Measurements from ENCODE around the gene SOX5.
"Not testable (repeated sequence)": the region's sequence is repeated elsewhere in the genome, so short reads cannot be mapped to it uniquely, and the experiment has no call there.

Gene SOX5

DNA sequence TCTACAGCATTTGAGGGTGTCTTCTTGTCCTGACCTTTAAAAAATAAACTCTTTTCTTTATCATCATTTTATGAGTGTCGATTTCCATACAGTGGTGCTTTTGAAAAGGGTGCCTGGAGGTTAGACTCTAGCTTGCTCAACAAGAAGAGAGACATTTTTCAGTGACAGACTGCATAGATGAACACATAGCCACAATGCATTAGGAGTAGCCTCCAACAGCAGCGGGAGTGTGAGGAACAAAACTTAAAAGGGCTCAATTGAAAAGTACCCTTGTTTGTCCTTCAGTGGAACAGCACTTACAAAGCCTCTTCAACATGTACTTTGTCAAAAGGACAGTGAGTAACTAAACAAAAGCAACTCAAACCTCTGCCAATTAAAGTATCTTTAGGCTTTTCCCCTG, 119.3 kb downstream of the SOX5 start:
- DNase-seq: no peak

DNA sequence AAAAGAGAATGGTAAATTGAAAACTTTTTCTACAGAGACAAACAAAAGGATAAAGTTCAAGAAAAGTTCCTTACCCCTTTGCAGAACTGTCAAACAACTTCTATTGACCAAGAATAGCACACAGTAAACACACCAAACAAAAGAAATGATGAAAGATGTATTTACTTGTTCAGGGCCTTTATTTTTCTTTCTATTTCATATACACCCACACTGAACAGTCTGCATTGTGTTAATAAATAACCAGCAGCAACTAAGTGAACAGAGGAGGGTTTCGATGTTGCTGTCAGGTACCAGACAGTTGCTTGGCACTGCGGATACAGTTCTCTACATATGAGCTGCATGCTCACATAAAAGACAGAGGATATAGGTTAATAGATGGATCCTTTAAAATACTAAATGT, 122.1 kb downstream of the SOX5 start:
- no peak for DNase-seq

DNA sequence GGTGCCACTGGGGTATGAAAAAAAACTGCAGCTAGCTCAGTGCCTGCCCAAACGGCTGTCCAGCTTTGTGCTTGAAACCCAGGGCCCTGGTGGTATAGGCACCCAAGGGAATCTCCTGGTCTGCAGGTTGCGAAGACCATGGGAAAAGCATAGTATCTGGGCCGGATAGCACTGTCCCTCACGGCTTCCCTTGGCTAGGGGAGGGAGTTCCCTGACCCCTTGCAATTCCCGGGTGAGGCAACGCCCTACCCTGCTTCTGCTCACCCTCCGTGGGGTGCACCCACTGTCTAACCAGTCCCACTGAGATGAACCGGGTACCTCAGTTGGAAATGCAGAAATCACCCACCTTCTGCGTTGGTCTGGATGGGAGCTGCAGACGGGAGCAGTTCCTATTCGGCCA, 124.3 kb downstream of the SOX5 start:
- DNase-seq: not testable (repeated sequence)

DNA sequence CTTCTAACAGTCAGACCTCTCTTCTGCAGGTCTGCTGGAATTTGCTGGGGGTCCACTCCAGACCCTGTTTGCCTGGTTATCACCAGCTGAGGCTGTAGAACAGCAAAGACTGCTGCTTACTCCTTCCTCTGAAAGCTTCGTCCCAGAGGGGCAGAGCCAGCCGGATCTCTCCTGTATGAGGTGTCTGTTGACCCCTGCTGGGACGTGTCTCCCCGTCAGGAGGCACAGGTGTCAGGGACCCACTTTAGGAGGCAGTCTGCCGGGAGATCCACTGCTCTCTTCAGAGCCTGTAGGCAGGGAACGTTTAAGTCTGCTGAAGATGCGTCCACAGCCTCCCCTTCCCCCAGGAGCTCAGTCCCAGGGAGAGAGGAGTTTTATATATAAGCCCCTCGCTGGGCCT, 125.1 kb downstream of the SOX5 start:
- no peak for DNase-seq

DNA sequence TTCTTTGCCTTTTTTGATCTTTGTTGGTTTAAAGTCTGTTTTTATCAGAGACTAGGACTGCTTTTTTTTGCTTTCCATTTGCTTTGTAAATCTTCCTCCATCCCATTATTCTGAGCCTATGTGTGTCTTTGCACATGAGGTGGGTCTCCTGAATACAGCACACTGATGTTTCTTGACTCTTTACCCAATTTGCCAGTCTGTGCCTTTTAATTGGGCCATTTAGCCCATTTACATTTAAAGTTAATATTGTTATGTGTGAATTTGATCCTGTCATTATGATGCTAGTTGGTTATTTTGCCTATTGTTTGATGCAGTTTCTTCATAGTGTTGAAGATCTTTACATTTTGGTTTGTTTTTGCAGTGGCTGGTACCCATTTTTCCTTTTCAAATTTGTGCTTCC, 126.6 kb downstream of the SOX5 start:
- DNase-seq: not testable (repeated sequence)

DNA sequence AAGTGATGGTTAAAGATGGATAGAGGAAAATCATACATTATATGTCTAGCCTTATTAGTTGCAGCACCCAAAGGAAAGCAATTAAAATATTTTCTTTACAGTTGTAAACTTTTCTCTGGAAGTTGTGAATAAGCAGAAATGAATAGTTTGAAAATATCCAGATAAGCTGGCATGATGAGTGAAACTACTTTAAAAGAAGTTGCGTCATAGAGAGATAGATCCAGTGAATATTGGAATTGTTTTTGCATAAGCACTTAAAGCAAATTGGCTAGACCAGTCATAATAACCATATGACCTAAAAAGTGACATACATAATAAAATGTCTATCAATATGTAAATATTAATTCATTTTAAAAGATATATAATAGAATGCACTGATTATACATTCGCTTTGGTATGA, 132.1 kb downstream of the SOX5 start:
- DNase-seq: no peak

DNA sequence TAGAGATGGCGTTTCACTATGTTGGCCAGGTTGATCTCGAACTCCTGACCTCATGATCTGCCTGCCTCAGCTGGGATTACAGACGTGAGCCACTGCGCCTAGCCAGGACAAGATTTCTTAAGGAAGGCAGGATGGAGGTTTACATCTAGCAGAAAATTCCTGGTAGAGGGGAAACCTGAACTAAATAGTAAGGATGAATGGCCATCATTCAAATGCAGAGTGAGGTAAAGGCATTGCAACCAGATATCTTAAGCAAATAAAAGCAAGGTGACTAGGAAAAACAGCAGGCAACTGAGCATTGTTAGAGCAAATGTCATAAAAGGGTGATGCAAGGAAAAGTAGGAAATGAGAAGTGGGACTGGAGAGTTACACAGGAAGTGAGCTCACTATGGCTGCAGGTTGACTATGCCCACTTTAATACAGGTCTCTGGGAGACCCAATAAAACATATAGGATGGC, 133.0 kb downstream of the SOX5 start:
- DNase-seq: no peak

DNA sequence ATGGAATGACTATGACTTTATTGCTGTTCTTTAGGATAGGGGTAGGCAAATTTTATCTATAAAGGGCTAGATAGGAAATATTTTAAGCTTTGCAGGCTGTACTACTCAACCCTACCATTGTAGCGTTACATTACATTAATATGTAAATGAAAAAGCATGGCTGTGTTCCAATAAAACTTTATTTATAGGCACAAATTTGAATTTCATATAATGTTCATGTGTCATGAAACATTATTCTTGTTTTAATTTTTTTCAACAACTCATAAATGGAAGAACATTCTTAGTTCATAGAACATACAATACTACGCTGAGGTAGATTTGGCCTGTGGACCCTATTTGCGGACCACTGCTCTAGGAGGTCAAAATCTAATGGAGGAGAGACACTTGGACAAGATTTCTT, 133.7 kb downstream of the SOX5 start:
- no peak for DNase-seq

DNA sequence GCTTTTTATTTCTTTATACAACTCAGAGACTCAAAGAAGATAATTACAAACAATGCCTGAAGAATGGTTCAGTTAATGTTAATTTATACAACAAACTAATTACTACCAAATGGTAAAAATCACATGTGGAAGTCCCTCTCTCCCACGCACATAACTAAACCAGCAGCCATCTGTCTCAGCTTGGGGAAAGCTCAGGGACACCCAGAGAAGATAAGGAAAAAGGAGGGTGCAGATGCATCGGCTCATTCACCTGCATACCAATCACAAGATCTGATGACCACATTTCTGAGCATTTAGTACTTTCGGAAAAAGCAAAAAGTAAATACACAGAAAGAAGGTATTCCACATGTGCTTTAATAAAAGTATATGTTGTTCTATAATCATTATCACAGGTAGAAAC, 136.3 kb downstream of the SOX5 start:
- no peak for DNase-seq

DNA sequence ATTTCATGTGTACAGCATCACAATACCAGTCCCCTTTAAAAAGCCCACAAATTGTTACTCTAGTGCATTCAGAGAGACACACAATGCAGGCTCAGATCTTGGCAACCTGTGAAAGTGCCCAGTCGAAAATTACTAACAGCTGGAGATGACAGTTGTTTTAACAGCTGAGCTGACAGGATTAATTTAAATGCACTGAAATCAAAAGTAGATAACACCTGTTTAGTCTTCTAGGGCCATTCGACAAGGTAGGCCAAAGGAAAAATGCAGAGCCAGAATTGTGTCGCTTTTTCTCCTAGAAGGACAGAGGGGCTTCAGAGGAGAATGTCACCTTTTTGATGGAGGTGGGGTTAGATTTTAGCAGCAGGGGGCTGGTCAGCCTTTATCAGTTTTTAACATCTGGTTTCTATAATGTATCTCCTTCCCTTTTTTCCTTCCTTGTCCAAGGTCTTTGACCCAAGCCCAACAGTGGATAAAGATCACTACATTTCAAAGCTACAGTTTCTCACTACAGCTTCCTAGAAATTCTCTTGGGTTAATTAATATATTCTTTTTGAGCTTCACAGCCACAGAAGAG, 139.1 kb downstream of the SOX5 start:
- no peak for DNase-seq

DNA sequence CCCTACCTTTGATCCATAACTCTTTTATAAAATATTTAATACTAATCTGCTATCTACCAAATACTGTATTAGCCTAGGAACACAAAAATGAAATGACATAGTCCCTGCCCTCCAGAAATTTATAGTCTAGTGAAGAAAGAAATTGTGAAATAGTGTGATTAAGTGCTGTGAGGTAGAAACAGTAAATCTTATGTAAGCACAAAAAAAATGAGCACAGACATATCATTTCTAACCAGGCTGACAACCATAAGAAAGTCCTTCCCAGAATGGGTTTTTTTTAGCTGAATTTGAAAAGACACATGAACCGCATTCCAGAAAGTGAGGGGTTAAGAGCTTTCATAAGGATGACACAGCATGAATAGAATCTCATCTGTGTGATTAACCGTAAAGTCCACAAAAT, 145.9 kb downstream of the SOX5 start:
- DNase-seq: no peak

DNA sequence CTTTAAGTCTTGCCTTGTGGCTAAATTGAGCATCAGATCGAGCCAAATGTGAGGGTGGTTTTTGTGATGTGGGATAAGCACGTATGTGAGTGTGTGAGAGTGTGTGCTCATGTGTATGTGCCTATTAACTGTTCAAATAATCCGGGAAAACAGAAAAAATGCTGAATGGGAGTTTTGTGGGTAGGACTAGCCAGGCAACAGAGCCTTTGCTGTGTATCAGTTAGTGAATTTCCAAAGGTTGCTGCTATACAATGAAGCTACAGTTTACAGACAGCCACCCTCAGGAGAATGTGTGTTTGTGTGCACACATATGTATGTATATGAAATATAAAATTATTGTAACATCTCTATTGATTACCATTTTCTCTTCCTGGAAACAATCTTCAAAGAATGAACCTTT, 154.0 kb downstream of the SOX5 start:
- no peak for DNase-seq

DNA sequence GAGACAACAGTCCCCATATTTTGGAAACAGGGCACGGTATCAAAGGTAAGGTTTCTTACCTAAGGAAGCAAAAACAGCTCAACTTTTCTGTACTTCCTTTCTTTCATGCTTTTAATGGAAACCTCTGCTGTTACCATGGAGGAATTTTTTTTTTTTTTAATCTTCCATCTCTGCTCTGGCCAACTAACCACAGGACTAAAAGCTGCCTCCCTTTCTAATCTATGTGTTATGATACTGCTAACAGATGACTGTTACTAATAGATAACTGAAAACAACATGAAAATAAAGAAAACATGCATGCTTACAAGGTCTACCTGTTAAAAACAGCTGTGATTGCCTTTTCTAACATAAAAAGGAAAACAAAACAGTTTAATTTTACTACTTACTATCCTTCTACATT, 168.4 kb downstream of the SOX5 start:
- DNase-seq: no peak

DNA sequence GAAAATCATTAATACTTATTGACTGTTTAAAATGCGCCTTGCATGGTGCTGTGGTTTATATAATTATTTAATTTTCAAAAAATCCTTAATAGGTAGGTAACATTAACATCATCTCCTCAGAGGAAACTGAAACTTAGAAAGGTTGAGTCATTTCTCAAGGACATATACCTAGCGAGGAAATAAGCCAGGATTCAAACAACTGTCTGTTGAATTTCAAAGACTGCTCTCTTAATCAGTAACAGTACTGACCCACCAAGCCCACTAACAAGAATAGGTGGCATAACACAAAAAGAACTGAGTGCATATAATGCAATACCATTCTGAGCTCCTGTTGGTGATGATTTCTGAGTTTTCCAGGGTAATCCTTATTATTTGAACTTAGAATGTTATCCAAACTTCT, 174.3 kb downstream of the SOX5 start:
- DNase-seq: no peak

DNA sequence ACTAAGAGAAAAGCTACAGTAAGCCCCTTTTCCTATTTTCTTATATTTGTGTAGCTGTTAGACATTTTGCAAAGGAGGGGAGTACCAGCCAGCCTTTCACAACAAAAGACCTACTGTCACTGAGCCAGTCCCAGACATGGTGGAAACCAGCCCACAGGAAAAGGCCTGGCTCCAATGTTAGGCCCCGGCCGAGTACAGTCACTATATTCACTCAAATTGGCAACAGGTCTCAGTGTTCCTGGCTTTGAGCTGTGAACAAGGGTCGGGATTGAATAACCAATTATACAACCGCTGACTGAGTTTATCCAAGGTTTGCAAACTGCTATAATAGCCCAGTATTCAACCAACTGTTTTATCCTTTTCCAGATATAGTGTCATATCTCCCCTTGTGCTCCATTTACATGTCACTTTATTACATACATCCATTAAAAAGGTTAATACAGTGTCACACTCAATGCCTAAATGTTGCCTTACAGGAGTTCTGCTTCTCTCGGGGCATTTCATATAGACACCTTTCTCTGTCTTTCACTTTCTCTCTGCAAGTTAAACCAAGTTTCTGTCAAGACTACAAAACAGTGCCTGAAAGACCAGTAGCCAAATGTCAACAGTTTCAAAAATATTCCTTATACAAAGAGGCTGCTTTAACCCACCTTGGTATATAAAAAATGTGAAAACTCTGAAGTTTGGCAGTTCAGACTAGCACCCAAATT, 178.1 kb downstream of the SOX5 start:
- peak; percentile 1 for DNase-seq

DNA sequence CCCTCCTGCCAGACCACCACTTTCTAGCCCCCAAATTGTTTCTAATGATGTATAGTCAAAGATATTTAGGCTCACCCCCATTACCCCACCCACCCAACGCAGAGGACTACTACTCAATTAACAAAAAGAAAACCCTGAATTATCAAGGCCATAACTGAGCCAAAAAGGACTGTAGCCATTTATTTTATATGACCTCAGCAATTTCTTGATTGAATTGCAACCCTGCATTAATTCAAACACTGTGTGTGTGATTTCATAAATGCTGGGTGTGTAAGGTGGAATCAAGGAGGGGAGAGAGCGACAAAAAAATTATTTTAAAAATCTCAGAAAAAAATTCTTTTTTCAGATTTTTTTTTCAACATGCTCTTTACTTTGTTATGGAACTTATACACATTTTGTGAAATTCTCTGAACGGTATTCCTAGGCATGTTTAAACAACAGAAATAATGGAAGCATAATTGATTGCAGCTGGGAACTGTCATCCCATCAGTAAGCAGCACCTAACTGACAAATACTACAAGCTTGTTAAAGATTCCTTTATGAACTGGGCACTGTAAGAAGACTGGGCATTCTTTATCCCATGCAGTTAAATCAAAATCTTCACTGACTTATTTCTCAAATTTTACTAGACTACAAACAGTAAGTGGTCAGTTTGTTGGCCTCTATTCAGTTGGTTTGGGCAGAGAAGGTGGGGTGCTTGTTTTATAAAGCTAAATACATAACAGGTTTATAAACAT, 179.1 kb downstream of the SOX5 start:
- no peak for DNase-seq

DNA sequence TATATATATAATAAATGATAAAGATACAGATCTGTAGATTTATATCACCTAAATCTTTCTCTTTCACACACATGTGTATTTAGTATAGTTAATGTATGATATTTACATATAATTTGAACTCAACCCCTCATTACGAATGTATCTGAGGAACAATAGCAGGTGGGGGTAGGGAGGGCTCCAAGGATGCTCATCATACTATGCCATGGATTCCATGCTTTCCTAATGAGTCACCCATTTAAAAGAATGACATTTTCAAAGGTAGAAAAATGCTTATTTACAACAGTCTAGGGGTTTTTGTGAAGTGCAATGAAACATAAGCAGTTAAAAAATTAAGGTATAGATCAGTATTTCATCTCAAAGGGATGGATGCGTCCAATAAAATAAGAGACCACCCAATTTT, 181.6 kb downstream of the SOX5 start:
- no peak for DNase-seq

DNA sequence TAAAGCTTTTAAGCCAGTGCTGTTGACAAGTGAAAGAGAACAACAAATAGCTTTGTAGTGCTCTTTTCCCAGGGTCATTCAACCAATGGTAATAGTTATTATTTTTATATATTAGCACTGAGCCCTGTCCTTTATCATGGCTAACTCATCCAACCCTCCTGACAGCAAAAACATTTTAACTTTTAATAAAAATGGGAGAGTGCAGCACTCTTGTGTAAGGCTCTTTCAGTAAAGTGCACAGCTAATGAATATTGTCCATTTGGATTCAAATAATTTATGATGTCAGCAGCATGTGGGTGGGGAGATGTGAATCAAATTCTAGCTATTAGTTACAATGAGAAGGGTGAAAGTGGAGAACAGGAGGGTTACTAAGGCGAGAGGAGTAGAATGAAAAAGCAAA, 185.7 kb downstream of the SOX5 start:
- no peak for DNase-seq

DNA sequence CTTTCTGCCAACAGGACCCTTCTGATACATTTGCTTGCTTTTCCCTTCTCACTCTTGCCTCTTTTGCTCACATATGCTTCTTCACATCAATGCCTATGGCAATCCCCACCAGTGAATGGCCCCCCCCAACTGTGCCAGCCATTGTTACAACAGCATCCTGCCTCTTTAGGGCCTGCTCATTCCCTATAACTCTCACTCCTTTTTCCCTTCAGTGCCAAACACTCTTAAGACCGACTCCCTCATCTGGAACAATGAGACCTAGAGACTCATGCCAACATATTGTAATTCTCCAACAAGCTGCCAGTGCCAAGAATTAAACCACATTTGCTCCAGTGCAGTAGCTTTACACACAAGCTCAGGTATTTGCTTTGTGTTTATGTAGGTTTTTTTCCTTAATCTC, 189.0 kb downstream of the SOX5 start:
- no peak for DNase-seq

DNA sequence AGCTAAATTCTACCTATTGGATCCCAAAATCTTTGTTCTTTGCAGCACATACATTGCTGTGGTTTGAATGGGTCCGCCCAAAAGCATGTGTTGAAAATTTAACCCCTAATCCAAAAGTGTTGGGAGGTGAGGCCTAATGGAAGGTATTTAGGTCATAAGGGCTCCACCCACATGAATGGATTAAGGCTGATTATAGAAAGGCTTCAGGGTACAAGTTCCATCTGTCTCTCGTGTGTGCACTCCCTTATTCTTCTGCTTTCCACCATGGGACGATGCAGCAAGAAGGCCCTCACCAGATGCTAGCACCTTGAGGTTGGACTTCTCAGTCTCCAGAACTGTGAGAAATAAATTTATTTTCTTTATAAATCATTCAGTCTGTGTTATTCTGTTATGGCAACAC, 190.9 kb downstream of the SOX5 start:
- no peak for DNase-seq

DNA sequence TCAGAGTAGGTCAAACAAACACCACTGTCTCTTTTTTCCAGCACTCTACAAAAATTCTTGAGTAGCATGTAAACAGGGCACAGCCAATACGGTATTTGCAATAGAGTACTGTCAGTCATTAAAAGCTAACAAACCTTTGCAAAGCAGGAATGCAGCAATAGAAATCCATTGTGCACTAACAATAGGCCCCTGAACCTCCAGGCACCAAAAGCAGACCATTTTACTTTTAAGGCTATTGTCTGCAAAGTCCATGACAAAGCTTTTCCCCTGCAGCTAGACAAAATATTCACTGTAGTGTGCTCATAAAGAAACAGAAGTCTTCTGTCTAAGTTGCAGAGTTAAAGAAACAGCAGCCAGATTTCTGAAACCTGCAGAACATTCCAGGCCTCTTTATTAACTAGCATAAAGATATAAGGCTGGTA, 191.9 kb downstream of the SOX5 start:
- DNase-seq: no peak

DNA sequence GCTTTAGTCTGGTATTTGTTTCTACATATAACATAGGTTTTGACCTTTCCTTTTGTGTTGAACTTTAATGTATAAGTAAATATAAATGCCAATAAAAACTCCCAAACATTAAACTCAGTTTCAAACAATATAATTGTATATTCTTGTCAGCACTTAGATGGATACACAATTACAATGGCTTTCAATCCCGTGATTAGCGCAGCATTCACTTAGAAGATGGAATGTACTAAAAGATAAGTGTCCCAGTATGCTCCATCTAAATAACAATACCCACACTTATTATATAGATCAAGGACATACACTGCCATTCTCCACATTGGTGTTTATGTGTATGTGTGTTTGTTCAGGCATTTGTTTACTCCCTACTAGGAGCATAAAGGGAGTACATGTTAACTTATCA, 193.1 kb downstream of the SOX5 start:
- no peak for DNase-seq

DNA sequence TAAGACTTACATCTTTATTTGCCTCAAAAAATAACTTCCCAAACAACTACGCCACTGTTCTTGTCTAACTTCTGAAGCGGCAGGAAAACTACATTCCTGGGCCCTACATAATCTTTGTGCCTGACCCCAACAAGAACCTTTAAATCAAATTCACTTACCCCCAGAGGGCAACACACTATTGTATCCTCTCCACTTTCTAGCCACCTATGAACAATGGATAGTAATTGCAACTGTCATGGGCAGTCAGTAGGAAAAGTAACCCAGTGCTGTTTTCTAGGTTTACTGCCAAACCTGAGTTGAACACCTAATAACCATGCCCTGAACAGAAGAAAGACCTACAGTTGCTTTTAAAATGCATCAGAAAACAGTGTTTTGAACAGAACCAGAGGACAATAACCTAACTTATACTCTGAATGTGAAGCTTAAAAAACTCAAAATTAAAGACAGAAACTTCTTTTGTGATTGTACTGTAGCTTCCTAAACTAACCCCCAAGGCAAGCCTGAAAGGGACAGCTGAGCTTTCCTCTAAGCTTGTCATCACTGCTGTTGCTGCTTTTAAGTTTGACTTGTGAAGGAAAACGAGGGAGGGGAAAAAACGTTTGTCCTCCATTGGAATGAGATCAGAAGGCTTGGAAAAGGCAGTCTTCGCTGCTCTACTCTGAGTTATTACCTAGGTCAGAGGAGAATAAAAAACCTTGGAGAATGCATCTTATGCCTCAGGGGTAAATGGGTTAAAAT, 195.7 kb downstream of the SOX5 start:
- no peak for DNase-seq

DNA sequence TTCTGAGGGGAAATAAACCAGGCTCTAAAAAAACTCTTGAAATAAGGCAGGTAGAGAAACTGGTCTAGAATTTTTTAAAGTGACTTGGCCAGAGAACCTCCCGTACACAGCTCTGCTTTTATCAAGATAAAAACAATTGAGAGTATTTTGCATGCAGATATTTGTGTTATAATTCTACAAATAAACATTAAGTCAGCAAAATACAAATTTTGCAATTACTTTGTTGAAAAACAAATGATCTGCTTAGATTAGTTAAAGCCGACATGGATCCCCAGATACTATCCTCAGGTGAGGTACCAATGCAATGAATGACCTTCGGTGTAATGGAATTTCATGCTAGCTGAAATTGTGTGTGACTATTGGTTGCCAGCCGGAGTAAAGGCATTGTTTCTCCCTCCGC, 197.2 kb downstream of the SOX5 start:
- no peak for DNase-seq
